Measurements from ENCODE around the gene FUT8.
"Not testable (repeated sequence)": the region's sequence is repeated elsewhere in the genome, so short reads cannot be mapped to it uniquely, and the experiment has no call there.

The FUT8 gene

GRCh38 chr14:65622703-65623102 lies 210.2 kb downstream of the FUT8 start:
- no peak for DNase-seq (ENCODE audit: low spot score)

- DNase-seq (ENCODE audit: low spot score), result no peak
These were observed 211.2 kb downstream of the FUT8 start for GRCh38 chr14:65623759-65624158.

- DNase-seq (ENCODE audit: low spot score), result no peak
These were observed 214.8 kb downstream of the FUT8 start for GRCh38 chr14:65627315-65627714.

DNA sequence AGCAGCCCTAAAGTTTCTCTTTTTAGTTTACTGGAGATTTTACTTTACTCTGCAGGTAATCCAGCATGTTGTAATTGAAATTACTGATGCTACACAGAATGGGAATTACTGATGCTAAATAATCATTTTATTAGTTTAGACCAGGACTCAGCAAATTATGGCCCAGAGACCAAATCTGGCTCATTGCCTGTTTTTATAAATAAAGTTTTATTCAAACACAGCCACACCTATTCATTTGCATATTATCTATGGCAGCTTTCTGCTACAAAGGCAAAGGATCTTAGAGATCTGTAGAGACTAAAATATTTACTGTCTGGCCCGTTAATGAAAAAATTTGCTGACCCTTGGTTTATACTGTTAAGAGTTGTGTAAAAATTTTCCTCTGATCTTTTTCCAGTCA lies 216.1 kb downstream of the FUT8 start:
- DNase-seq (ENCODE audit: low spot score), result no peak

GRCh38 chr14:65631040-65631439 lies 218.5 kb downstream of the FUT8 start:
- no peak for DNase-seq (ENCODE audit: low spot score)

GRCh38 chr14:65632487-65632886 lies 220.0 kb downstream of the FUT8 start:
- DNase-seq (ENCODE audit: low spot score), result no peak

GRCh38 chr14:65633666-65634065 lies 221.1 kb downstream of the FUT8 start:
- DNase-seq (ENCODE audit: low spot score), result not testable (repeated sequence)

GRCh38 chr14:65637780-65638179 lies 225.2 kb downstream of the FUT8 start:
- DNase-seq (ENCODE audit: low spot score), result no peak

GRCh38 chr14:65639216-65639615 lies 226.7 kb downstream of the FUT8 start:
- no peak for DNase-seq (ENCODE audit: low spot score)

DNA sequence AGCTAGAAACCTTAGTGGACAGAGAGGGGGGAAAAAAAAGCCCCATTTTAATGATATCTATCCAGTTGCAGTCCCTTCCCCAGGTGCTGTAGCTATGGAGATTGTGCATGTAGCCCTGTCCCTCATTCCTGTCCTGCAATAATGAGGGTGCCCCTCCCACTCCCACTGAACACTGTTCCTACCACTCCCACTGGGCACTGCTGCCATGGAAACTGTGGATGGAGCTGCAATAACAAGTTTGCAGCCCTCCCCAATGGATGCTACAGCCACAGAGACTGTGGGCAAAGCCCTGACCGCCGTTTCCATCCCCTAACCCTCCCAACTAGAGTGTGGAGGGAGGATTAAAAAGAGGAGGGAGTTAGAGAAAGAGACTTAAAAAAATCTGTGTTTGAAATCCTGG lies 238.3 kb downstream of the FUT8 start:
- no peak for DNase-seq (ENCODE audit: low spot score)

DNA sequence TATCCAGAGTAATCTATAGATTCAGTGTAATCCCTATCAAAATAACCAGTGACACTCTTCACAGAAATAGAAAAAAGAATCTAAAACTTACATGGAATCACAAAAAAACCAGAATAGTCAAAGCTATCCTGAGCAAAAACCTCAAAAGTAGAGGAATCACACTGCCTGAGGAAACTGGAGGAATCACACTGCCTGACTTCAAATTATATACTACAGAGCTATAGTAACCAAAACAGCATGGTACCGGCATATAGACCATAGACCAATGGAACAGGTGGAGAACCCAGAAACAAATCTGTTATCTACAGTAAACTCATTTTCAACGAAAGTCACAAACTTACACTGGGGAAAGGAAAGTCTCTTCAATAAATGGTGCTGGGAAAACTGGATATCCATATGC lies 244.0 kb downstream of the FUT8 start:
- no peak for DNase-seq (ENCODE audit: low spot score)

DNA sequence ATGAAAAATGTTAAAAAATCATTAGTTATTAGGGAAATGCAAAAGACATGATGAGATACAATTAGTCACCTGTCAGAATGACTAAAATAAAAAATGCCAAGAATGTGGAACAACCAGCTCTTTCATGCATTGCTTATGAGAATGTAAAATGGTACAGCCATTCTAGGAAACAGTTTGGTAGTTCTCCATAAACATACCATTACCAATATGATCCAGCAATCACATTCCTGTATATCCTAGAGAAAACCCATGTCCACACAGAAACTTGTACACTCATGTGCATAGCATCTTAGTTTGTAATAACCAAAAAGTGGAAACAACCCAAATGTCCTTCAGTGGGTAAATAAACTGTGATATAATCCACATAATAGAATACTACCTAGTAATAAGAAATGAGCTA lies 245.7 kb downstream of the FUT8 start:
- peak; percentile 25 for DNase-seq (ENCODE audit: low spot score)

DNA sequence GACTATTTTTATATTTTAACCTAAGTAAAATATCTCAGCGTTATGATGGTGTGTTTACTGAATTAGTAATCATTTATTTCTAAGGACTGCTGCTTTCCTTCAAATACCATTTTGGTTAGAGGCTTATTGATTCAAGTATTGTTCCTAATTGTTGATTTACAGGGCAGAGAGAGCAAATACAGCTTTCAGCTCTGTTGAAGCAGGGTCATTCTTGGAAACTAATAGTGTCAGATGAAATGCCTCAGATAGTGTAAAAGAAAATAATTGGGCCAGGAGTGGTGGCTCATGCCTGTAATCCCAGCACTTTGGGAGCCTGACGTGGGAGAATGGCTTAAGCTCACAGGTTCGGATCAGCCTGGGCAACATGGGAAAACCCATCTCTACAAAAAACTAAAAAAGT lies 249.3 kb downstream of the FUT8 start:
- DNase-seq (ENCODE audit: low spot score), result no peak

DNA sequence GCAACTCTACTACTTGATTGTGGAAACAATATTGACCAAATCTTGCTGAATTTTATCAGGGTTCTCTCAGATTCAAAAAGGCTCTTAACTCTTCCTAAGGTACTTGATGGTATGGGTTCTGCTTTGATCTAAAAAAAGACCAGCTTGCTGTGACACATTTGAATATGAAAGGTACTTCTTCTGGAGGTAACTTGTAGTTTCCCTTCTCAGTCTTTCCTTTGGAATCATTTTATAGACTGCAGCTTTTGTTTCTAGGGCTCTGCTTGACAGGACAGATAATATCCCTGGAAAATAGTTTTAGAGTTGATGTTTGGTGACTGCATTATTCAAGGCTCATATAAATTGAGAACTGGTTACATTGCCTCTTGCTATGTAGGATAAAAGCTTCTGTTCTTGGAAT lies 251.9 kb downstream of the FUT8 start:
- no peak for DNase-seq (ENCODE audit: low spot score)

- DNase-seq (ENCODE audit: low spot score), result no peak
These were observed 264.0 kb downstream of the FUT8 start for GRCh38 chr14:65676361-65677014.

GRCh38 chr14:65685572-65685971 lies 273.0 kb downstream of the FUT8 start:
- no peak for DNase-seq (ENCODE audit: low spot score)

DNA sequence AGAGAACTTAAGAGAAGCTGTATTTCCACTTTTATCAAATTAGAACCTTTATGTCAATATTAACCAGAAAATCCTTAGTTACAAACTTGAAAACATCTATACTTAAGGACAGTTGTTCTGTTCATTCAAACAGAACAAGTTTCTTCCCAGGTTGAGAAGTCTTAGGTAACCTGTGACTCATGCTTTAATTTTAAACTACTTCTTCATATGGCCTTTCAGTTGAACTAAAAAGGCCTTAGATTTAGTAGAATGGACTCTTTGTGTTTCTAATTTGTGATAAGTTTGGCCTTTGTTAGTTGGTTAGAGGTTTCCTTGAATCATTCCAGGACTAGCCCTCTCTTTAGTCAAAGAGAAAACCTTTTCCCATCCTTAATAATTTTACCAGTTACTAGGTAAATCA lies 274.2 kb downstream of the FUT8 start:
- no peak for DNase-seq (ENCODE audit: low spot score)

DNA sequence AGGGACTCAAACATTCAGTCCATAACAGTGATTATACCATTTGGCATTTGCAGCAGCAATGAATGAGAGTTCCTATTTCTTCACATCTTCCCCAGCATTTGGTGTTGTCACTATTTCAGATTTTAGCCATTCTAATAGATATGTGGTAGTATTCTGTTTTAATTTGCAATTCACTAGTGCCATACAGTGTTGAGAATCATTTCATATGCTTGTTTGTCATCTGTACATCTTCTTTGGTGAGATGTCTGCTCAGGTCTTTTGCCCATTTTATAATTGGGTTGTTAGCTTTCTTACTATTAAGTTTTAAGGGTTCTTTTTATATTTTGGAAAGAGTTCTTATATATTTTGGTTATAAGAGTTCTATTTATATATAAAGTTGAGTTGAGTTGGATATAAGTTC lies 276.5 kb downstream of the FUT8 start:
- no peak for DNase-seq (ENCODE audit: low spot score)

DNA sequence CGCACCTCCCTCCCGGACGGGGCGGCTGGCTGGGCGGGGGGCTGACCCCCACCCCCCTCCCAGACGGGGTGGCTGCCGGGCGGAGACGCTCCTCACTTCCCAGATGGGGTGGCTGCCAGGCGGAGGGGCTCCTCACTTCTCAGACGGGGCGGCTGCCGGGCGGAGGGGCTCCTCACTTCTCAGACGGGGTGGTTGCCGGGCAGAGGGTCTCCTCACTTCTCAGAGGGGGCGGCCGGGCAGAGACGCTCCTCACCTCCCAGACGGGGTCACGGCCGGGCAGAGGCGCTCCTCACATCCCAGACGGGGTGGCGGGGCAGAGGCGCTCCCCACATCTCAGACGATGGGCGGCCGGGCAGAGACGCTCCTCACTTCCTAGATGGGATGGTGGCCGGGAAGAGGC lies 280.0 kb downstream of the FUT8 start:
- not testable (repeated sequence) for DNase-seq (ENCODE audit: low spot score)

DNA sequence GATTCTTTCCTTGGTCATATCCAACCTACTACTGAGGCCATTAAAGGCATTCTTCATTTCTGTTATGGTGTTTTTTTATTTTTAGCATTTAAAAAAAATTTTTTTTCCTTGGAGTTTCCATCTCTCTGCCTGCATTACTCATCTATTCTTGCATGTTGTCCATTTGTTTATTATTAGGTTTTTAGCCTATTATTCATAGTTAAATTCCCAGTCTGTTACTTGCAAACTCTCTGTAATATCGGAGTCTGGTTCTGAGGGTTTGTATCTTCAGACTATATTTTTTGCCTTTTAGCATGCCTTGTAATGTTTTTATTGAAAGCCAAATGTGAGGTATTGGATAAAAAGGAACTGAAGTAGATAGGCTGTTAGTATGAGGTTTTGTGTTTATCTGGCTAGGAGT lies 284.3 kb downstream of the FUT8 start:
- peak; percentile 12 for DNase-seq (ENCODE audit: low spot score)

DNA sequence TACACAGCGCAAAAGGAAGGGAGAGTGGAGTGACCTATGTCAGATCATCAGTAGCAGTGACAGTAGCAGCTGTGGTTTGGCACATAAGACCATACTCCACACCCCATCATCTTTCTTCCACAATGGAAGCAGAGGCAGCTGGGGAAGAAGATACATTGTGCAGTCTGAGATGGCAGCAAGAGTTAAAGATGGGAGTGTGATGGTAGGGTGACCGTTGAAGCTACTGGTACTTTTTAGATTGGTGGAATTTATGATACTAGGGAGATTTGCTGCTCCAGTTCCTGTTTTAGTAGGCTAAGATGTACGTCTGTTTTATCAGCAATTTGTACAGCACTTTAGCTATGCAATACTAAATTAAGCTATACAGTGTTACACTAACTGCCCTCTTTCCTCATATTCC lies 291.0 kb downstream of the FUT8 start:
- DNase-seq (ENCODE audit: low spot score), result no peak

GRCh38 chr14:65703996-65704395 lies 291.5 kb downstream of the FUT8 start:
- peak; percentile 11 for DNase-seq (ENCODE audit: low spot score)

GRCh38 chr14:65704437-65704836 lies 291.9 kb downstream of the FUT8 start:
- peak; percentile 15 for DNase-seq (ENCODE audit: low spot score)

- peak; percentile 4 for DNase-seq (ENCODE audit: low spot score)
These were observed 292.3 kb downstream of the FUT8 start for GRCh38 chr14:65704850-65705249.

- DNase-seq (ENCODE audit: low spot score), result peak; percentile 37
These were observed 297.0 kb downstream of the FUT8 start for GRCh38 chr14:65709576-65709975.

Measured in AG08395 (cell line).